WI38 (cell line): ENCODE data around the gene TBX18.

ENCODE experiments used
- H3K4me3 ChIP-seq: 2 replicates; pipeline ENCODE4 v1.5.1; 2011; ENCODE audit warnings: low read depth, mild to moderate bottlenecking, control low read depth, low read length
- CTCF ChIP-seq: IDR thresholded peaks from 2 replicates; pipeline ENCODE4 v1.5.1; 2012; ENCODE audit warnings: low read depth, mild to moderate bottlenecking, control low read depth, low read length

The TBX18 gene

DNA sequence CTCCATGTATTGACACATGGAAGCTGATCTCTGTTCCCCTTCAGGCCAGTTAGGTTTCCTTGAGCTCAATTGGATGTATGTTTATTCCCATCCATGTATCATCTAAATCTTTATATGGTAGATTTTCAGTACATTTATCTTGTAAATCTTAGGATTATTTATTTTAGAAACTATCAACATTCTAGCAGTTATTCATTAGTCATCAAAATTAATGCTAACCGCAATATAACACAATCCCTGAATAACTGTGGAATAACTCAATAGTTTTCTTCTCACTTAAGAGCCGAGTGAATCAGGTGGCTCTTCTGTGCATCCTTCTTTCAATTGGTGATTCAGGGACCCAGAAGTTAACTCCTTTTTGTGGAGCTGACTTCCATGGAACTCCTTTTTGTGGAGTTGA is 15.5 kb upstream of the TBX18 start:
- H3K4me3 ChIP-seq = no peak overlapping the region
- TF ChIP-seq CTCF = no peak

DNA sequence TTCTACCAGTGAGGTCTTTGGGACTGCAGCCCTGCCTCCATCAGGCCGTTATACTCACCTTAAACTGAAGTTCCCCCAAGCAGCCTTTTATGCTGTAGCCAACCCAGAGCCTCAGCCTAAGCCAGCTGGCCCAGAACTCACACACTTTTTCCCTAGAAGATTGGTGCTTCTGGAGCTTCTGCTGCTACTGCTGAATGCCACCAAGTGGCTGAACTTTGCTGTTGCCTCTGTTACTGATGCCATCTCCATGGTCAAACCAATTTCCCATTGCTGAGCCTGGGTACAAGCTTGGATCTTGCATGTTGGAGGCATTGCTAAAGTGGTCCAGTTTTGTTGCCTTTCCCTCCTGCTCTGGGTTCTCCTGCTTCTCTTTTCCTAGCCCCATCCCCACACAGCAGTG is 15.0 kb upstream of the TBX18 start:
- H3K4me3 ChIP-seq = no peak overlapping the region
- TF ChIP-seq CTCF = no peak

- TF ChIP-seq CTCF = no peak
- no peak overlapping the region for H3K4me3 ChIP-seq
Observed at GRCh38 chr6:84777888-84778287, 13.5 kb upstream of the TBX18 start.

DNA sequence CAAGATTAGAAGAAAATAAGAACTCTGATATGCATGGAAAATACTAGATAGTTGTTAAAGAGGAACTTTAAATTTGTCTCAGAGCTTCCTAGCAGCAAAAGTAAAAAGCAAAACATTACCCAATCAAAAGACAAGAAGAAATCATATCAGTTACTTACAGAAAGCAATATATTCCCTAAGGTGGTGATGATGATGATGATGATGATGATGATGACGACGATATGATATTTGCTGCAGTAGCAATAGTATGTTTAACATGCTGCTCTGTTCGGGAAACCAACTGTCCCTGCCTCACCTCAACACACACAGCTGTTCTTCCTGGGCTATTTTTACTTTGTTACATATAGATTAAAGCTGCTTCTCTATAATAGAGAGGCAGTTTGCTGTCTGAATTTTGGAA is 12.0 kb upstream of the TBX18 start:
- no peak for TF ChIP-seq CTCF
- H3K4me3 ChIP-seq = no peak overlapping the region

DNA sequence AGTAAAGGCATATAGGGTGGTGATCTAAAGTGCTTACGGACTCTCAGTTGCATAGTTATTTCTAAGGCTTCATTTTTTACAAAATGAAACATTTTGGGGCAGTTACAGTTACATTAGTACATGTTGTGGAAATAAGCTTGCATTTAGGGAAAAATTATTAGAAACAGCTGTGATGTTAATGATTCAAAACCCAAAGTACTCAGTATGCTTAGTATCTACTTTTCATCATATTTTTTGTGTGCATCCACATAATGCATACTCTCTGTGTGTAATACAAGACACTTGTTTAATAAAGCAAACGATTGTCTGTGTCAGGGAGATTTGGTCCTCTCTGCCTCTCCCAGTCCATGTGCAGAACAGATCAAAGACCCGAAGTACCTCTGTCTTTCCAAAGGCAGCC is 11.4 kb upstream of the TBX18 start:
- TF ChIP-seq CTCF = no peak
- H3K4me3 ChIP-seq = no peak overlapping the region

DNA sequence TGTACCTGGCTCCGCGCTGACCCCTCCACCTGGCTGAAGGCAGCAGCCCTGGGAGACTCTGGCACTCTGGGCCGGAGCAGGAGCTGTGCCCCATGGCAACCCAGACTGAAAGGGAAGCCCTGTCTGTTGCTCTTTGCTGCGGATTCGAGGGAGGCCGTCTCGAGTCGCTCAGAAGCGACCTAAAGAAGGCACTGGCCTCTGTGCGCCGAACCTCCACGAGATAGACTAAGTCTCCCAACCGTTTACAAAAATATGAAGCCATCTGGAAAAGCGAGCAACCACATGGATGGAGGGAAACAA is 10.5 kb upstream of the TBX18 start:
- H3K4me3 ChIP-seq = no peak overlapping the region
- no peak for TF ChIP-seq CTCF

DNA sequence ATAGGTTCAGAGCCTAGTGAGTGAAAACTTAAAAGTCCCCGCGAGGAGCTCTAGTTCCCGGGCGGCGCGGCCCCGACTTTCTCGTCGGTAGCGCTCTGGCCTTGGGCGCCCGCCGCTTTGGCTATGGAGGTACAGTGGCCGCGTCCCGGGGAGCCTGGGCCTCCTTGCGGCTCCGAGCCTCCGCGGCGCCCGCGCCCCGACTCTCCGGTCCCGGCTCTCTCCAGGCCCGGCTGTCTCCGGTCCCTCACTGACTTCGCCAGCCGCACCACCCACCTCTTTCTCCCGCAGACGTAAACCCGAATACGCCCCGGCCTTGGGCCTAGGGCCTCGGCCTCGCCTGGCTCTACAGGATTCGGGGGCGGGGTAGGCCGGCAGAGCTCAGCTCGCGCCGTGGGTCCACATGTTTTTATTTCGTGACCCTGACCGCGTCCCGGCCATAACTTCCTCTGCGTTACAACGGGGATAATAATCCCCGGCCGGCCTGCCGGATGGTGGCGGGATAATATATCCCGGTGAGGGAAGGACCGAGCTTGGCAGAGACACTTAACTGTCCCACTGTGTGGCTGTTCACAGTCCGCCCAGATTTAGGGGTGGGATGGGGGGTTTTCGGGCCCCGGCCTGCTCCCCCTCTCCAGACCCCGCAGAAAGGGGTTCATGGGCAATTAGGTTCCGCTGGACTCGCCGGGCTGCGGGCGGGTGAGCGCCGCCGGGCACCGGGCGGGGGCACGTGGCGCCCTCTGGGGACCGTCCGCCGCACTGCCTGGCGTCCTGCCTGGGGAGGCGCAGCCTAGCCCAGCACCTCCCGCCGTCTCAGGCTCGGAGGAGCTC is 10.0 kb upstream of the TBX18 start:
- peak; percentile 35; the same call in 1 of the 2 replicates for TF ChIP-seq CTCF
- peak overlapping the region; percentile 34 for H3K4me3 ChIP-seq
